Vagina (tissue), 2 donors: ENCODE results near the gene CAB39. TPM values are rescaled to one million over a fixed set of nuclear protein-coding genes. Genes with fewer than 3 reads are reported as not detected.

Experiments used
- DNase-seq, 2 donors: peaks; one replicate each; pipeline ENCODE4 v3.0.0-alpha.2; 2017; ENCODE audit errors: extremely low spot score in 2 of 2
- H3K27ac ChIP-seq: fragments of 200-600 bp; sonication (generic); one replicate; pipeline ENCODE4 v1.5.1; 2019
- H3K27me3 ChIP-seq: fragments of 200-600 bp; sonication (generic); one replicate; pipeline ENCODE4 v1.5.1; 2019
- H3K36me3 ChIP-seq, 2 donors: fragments of 200-600 bp; sonication (generic); one replicate each; pipeline ENCODE4 v1.5.1; 2017 to 2019
- H3K4me1 ChIP-seq: fragments of 200-600 bp; sonication (generic); one replicate; pipeline ENCODE4 v1.5.1; 2019
- H3K4me3 ChIP-seq, 2 donors: fragments of 200-600 bp; sonication (generic); 1 replicate in 1 of 2; 2 replicates in 1 of 2; pipeline ENCODE4 v1.5.1; 2016 to 2019
- H3K9me3 ChIP-seq: fragments of 200-600 bp; sonication (generic); one replicate; pipeline ENCODE4 v1.5.1; 2019
- CTCF ChIP-seq, 3 experiments: fragments of 450-650 bp in 2 of 3; fragments of 200-600 bp in 1 of 3; sonication (generic) in 1 of 3; IDR thresholded peaks; one replicate each; pipeline ENCODE4 v1.5.1; 2017 to 2019; ENCODE audit warnings: antibody characterized with exemption in 3 of 3, mild to moderate bottlenecking in 2 of 3, moderate library complexity in 2 of 3
- POLR2A ChIP-seq, 2 donors: fragments of 450-650 bp; IDR thresholded peaks; one replicate each; pipeline ENCODE4 v1.6.1; 2017; ENCODE audit warnings: antibody characterized with exemption in 2 of 2, mild to moderate bottlenecking in 2 of 2, moderate library complexity in 2 of 2
- POLR2AphosphoS5 ChIP-seq, 2 donors: sonication (generic); formaldehyde crosslinking; IDR thresholded peaks; one replicate each; pipeline ENCODE4 v1.9.0; 2017; ENCODE audit warnings: antibody characterized with exemption in 2 of 2, mild to moderate bottlenecking in 2 of 2, low read depth in 1 of 2; ENCODE audit not compliant: insufficient read depth in 1 of 2
- intact Hi-C: fragments of 100-400 bp; cut with DNase I; formaldehyde crosslinking; loops from one replicate; pipeline ENCODE4 v1.15.1; 2023
- total RNA-seq: library from RNA; depleted of rRNA; stranded (reverse); fragments of >200 nt; gene quantifications from one replicate; pipeline ENCODE4 v1.2.3, GENCODE V29; 2016

The CAB39 gene
- total RNA-seq, 1 donor from 2014 or later = 59.4 TPM

GRCh38 chr2:230794497-230794896 is 81.9 kb downstream of the CAB39 start:
- peak overlapping the region; percentile 77 for H3K27ac ChIP-seq
- DNase-seq = no peak
- no peaks in the 10 kb centered on the region for H3K9me3 ChIP-seq
- TF ChIP-seq POLR2A (IDR thresholded peaks at IDR 0.05) (no peak), CTCF (IDR thresholded peaks at IDR 0.05) (no peak), POLR2AphosphoS5 (IDR thresholded peaks at IDR 0.05; ENCODE audit: insufficient read depth in 1 of 2, low read depth in 1 of 2) (no peak)
- H3K36me3 ChIP-seq = peaks cover 0 to 21% of the 10 kb centered on the region in 2 donors
- no peak overlapping the region for H3K4me3 ChIP-seq
- peaks cover 62% of the 10 kb centered on the region for H3K4me1 ChIP-seq
- H3K27me3 ChIP-seq = no peaks in the 10 kb centered on the region
- intact Hi-C loops = no loop called here

- Histone ChIP-seq H3K4me3 (no peak overlapping the region), H3K9me3 (no peaks in the 10 kb centered on the region), H3K27me3 (no peaks in the 10 kb centered on the region), H3K27ac (peak overlapping the region; percentile 77), H3K36me3 (peaks cover 0 to 23% of the 10 kb centered on the region in 2 donors), H3K4me1 (peaks cover 62% of the 10 kb centered on the region)
- DNase-seq = no peak
- TF ChIP-seq POLR2AphosphoS5 (IDR thresholded peaks at IDR 0.05; ENCODE audit: insufficient read depth in 1 of 2, low read depth in 1 of 2) (no peak), CTCF (IDR thresholded peaks at IDR 0.05) (no peak), POLR2A (IDR thresholded peaks at IDR 0.05) (no peak)
- intact Hi-C loops = no loop called here
These were observed 83.2 kb downstream of the CAB39 start for GRCh38 chr2:230795856-230796255.

GRCh38 chr2:230796280-230796862 is 83.7 kb downstream of the CAB39 start:
- H3K36me3 ChIP-seq = peaks cover 0 to 23% of the 10 kb centered on the region in 2 donors
- H3K9me3 ChIP-seq = no peaks in the 10 kb centered on the region
- H3K27ac ChIP-seq = peak overlapping the region; percentile 58
- intact Hi-C loops = no loop called here
- H3K27me3 ChIP-seq = no peaks in the 10 kb centered on the region
- no peak overlapping the region for H3K4me3 ChIP-seq
- DNase-seq = no peak
- peaks cover 61% of the 10 kb centered on the region for H3K4me1 ChIP-seq
- TF ChIP-seq POLR2A (IDR thresholded peaks at IDR 0.05) (no peak), POLR2AphosphoS5 (IDR thresholded peaks at IDR 0.05; ENCODE audit: insufficient read depth in 1 of 2, low read depth in 1 of 2) (no peak), CTCF (IDR thresholded peaks at IDR 0.05) (no peak)

- Histone ChIP-seq H3K9me3 (no peaks in the 10 kb centered on the region), H3K36me3 (peaks cover 0 to 15% of the 10 kb centered on the region in 2 donors), H3K27me3 (no peaks in the 10 kb centered on the region), H3K4me1 (peaks cover 56% of the 10 kb centered on the region), H3K27ac (peak overlapping the region; percentile 58), H3K4me3 (no peak overlapping the region)
- intact Hi-C loops = loop anchor here (2.0 kb wide), 1 partner anchor 85 kb away; the partner anchor contains the start of gene CAB39
- no peak for DNase-seq
- TF ChIP-seq CTCF (IDR thresholded peaks at IDR 0.05) = no peak
These were observed 85.2 kb downstream of the CAB39 start for GRCh38 chr2:230797515-230798495.
